ENCODE results near the gene PLCB2.

Gene PLCB2

DNA sequence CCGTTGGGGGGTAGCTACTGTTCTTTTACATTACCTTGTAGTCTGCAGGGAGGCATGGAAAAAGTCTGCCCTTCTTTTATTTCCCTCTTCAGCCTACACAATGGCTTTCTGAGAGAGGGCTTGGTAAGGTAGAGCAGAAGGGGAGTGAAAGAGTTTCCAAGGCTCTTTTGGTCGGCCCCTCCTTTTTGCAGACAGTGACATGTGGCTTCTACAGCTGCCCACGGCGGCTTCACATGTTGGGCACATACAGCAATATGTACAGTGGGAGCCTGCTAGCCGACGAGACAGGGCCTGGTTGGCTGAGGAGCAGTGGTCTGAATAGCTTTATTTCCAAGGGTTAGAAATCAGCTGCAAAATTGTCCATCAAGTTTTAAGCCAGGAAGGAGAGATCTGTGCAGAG is 19.7 kb upstream of the PLCB2 start:
- no peak for FAIRE-seq
- no peak for DNase-seq (ENCODE audit: extremely low spot score, insufficient read length, low read depth)

DNA sequence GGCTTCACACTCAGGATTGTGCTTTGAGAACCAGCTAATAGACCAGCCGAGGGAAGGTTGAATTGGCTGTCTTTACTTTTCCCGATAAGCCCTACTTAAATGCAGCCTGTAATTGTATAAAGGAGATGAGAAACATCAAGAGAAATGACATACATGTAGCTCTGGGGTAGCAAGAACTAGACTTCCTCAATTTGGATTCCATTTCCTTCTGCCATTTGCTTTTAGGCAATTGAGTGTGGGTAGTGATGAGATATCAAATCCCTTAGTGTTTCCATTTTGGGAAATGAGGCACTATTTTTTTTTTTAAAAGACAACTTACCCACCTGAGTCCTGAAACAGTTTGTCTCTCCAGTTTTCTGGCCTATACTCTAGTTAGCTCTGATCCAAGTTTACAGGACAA is 18.0 kb upstream of the PLCB2 start:
- DNase-seq (ENCODE audit: extremely low spot score, insufficient read length, low read depth) (no peak), FAIRE-seq (no peak)

DNA sequence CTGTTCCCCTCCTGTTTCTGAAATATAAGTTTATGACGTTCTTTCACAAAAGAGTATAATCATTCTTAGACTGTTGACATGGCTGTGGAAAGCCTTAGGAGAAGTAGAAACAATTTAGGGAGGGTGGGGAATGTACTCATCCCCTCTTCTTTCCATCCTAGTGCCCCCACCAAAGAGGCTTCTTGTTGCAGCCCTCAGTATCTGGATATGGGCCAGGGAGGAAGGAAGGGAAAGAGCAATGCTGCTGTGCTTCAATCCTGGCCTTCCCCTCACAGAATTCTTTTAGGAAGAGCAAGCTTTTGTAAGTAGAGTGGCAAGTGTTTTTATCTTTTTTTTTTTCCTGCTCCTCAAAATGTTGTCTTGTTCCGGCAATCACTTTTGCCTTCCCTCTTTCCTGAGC is 17.5 kb upstream of the PLCB2 start:
- no peak for DNase-seq (ENCODE audit: extremely low spot score, insufficient read length, low read depth)
- no peak for FAIRE-seq

DNA sequence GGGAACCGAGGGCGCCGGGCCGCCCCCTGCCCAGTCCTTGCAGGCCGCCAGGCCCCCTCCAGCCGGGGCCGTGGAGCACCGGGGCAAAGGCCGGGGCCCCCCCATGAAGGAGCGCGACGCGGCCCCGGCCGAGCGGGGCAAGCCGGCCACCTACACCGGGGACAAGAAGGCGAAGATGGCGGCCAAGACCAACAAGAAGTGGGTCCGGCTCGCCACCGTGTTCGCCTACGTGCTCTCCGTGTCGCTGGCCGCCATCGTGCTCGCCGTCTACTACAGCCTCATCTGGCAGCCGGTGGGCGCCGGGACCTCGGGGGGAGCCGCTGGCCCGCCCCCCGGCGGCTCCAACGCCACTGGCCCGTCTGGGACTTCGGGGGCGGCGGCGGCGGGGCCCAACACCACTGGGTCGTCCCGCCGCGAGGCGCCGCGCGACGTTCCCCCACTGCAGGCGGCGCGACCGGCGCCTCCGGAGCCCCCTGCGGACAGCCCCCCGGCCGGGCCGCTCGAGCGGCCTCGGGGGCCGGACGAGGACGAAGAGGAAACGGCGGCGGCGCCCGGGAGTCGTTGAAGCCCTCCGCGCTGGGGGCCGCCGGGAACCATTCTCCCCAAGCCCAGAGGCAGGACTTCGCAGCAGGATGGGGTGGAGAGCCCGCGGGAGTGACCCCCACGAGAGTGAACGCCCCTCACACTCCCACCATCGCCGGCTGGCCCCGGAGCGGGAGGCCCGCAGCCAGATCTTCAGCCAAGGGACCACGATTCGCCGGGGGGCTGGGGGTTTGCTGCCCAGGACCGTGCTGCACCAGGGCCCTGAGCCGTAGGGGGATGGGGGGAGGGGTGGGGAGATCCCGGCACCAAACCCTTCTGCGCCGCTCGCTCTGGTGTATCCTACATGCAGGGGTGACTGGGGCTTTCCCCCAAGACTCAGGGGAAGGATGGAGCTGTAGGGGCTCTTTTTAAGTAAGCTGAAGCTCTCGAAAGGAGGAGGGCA is 16.5 kb upstream of the PLCB2 start:
- FAIRE-seq = no peak

DNA sequence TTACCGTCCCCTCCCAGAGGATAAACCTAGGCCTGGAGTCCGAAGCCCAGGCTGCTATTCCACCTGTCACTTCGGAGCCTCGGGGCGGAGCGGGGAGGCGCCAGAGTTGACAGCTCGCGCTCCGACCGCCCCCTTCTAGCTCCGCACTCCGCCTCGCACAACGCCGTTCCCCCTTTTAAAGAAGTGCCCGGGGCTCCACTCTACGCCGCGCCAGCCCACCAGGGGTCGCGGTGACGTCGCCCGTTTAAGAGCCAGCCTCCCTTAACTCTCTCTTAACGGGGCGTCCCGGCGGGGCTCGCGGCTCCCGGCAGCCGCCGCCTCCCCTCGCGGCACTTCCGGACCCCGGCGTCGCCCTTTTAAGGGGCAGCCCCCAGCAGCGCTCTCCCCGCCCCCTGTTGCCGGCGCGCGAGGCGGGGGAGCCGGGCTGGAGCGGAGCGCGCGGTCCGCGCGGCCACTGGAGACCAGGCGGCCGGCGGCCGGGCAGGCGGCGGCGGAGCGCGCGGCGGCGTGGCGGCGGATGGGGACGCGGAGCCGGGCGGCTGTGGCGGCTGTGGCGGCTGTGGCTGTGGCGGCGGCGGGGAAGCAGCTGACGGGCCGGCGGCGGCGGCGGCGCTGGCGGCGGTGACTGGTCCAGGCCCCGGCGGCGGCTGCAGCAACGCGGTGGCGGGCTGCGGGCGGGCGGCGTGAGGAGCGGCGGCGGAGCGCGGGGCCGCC is 15.7 kb upstream of the PLCB2 start, which contains the start of gene INAFM2:
TSS of gene INAFM2 (plus strand) at position 454 of the 714 bp plus-strand sequence. CDS start 364 bp downstream, outside the sequence.
- peak; percentile 93 for DNase-seq (ENCODE audit: extremely low spot score, insufficient read length, low read depth)
- FAIRE-seq = peak; percentile 91

More for the DNA sequence above, 16.5 kb upstream of the PLCB2 start:
- no peak for DNase-seq (ENCODE audit: extremely low spot score, insufficient read length, low read depth)

DNA sequence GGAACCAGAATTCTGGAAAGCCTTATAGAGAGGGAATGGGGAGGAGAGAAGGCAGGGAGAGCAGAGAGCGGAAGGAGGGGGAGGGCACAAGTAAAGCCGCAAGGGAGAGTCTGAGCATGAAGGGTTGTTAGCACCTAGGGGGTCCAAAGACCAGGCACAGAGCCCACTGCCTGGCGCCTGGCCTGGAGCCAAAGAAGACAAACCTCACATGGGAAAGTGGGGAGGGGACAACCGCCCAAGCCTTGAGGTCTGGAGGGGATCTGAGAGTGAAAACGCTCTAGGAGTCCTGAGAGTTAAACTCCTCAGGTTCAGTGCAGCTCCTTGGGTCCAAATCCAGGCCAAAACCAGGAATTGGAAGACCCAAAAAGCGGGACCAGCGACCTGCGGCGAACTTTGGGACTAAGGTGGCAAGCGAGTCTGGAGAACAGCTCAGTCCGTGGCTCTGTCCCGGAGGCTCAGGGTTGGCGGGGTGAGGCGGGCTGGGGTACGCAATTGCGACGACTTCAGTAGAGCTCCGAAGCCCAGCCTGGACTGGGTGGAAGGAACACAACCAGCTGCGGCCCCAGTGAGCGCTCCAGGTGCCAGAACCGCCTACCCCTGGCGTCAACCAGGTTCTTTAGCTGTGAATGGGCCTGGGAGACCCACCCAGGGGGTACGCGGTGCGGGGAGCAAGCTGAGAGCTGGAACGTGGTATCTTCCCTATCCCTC is 14.9 kb upstream of the PLCB2 start:
- no peak for FAIRE-seq
- no peak for DNase-seq (ENCODE audit: extremely low spot score, insufficient read length, low read depth)

DNA sequence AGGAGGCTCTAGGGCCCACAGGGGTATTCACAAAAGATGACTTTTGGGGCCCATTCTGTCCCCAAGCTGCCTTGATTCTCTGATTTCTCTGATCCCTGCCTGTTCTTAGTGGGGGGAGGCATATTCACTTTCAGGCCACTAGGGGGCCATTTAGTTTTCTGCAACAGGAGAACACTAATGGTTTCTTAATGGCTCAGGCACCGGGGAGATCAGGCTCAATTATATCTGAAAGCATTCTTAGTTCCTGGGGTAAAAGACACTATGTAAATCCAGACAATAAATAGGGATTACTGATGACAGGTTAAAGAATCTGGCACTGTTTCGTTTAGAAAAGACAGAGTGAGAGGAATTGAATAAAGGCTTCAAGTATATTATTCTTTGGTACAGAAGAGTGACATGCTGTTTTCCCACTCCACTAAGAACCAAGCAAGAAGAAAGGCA is 13.2 kb upstream of the PLCB2 start:
- no peak for DNase-seq (ENCODE audit: extremely low spot score, insufficient read length, low read depth)

DNA sequence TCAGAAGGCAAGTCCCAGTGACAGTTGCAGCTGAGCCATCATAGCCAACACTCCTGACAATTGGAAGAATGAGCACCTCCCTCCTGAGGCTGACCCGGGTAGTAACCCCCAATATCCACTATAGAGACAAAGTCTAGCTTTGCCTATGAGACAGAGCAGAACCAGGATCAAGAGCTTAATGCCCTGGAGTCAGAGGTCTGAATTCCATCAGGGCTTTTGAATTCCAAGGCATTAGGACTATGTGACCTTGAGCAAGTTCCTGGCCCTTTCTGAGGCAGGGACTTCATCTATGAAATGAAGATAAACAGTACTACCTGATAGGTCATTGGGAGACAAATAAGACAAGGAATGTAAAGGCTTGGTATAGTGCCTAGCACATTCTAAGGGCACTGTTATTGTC is 12.7 kb upstream of the PLCB2 start:
- no peak for FAIRE-seq
- DNase-seq (ENCODE audit: extremely low spot score, insufficient read length, low read depth) = no peak

More for the DNA sequence above, 13.2 kb upstream of the PLCB2 start:
- peak; percentile 91 for FAIRE-seq

DNA sequence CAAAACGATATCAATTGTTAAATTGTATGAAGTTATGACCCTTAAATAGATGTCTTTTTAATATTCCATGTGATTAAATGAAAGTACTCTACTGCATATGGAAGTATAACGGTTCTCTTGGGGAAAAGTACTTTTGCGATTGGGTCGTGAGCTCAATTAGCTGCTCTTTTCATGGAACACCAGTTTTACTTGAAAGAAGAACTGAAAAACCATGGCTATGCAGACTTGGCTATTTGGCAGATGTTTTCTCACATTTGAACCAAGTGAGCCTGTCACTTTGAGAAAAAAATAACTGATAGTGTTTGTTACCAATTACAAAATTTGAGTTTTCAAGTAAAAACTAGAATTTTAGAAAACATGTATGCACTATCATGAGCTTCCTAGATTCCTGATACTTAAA is 9.8 kb upstream of the PLCB2 start:
- no peak for DNase-seq (ENCODE audit: extremely low spot score, insufficient read length, low read depth)

DNA sequence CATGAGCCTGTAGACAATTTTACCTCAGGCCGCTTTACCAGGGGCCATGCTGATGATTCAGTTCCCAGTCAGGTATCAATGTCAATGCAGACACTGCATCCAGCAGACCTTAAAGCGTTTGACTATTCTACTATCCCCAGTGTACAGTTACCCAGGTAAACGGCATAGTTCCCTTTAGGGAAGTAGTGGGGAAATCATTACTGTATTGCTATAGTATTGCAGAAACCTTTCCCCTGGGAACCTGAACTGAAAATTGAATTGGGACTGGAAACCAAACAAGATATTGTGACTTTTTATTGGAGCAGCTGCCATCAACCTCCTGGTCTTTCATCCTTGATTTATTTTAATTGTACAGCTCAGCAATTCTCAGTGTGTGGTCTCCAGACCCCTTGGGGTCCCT is 9.2 kb upstream of the PLCB2 start:
- no peak for DNase-seq (ENCODE audit: extremely low spot score, insufficient read length, low read depth)
- FAIRE-seq = no peak

More for the DNA sequence above, 9.8 kb upstream of the PLCB2 start:
- FAIRE-seq = no peak

DNA sequence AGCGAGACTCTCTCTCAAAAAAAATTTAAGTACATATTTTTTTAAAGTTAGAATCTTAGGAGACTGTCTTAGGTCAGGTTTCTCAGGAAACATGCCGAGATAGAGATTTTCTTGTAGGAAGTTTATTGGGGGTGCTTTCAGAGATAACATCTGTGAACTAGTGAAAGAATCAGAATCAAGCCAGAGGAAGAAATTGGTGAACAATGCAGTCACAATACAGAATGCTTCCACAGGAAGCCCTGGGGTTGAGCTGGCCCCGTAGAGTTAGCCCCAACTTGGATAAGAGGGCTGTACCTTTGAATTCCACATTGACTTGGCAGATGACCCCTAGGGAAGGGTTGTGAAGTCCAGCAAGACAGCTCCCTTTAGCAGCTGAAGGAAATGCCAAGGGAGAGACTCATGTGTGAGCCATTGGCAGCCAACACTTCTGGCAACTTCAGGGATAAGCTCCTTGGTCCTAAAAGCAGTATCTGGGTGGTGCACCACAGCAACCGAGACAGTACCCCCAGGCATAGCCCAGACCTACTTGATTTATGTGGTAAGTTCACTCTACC is 7.1 kb upstream of the PLCB2 start:
- DNase-seq (ENCODE audit: extremely low spot score, insufficient read length, low read depth) (no peak), FAIRE-seq (no peak)

DNA sequence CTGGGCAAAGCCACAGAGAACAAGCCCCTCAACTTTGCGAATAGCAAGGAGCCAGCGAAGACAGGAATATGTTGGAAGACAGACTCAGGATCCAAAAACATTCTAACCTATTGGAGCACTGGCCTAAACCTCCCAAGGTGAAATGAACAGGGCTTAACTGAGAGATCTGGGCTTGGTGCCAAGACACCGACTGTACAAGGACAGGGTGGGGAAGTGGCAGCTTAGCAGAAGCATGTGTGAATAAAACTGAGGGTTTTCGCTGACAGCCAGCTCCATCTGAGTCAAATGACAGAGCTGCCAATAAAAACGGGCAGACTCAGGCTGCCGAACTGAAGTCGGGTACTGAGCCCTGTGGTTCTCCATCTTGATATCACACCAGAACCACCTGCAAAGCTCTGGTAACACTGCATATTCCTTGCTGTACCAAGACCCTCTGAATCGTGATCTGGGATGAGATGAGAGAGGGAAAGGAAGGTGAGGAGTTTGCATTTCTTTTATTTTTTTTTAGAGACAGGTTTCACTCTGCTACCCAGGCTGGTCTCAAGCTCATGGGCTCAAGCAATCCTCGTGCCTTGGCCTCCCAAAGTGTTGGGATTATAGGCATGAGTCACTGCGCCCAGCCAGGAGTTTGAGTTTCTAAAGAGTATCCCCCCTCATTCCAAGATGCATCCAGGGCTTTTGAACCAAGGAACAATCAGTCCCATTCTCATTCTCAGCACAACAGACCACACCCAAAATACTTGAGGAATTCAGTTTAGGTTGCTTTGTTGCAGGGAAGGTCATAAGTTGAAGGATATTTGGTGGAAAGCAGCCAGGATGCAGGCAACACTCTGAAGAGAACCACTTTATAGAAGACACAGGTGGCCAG is 6.0 kb upstream of the PLCB2 start:
- no peak for DNase-seq (ENCODE audit: extremely low spot score, insufficient read length, low read depth)
- FAIRE-seq = no peak

DNA sequence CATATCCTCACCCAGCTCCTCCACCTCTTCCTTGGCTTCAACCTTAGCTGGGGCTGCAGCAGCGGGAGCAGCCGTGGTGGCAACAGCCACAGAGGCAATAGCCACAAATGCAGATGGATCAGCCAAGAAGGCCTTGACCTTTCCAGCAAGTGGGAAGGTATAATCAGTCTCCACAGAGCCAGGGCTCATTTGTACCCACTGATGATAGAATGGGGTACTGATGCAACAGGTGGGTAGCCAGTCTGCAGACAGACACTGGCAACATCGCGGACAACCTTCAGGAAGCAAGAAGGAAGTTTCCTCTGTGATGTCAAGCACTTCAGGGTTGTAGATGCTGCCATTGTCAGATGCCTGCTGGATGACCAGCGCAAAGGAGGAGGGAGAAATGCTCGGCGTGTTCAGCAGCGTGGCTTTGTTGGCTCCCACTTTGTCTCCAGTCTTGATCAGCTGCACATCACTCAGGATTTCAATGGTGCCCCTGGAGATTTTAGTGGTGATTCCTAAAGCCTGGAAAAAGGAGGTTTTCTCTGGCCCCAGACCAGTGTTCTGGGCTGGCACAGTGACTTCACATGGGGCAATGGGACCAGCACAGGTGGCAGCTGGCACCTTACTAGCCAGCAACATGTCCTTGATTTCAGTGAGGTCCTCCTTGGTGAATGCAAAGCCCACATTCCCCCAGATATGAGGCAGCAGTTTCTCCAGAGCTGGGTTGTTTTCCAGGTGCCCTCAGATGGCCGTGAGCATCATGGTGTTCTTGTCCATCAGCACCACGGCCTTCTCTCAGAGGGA is 4.8 kb upstream of the PLCB2 start:
- no peak for FAIRE-seq
- DNase-seq (ENCODE audit: extremely low spot score, insufficient read length, low read depth) = no peak

DNA sequence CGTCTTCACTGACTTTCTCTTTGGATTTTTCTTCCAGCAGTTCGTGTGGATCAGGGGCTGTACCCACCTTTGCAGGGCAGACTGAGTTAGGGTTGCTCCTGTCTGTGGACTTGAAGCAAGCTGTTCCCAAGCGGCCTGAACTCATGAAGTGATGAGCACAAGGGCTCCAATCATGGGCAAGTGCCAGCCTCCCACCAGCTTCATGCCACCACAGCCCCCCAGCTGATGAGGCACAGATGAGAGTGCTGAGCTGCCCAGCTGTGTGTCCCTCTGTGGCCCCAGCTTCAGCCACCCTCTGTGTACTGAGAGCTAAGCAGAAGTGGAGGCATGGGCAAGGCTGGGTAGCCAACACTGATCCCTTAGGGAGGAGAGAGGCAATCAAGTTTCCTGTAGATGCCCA is 3.3 kb upstream of the PLCB2 start:
- FAIRE-seq (no peak), DNase-seq (ENCODE audit: extremely low spot score, insufficient read length, low read depth) (no peak)

DNA sequence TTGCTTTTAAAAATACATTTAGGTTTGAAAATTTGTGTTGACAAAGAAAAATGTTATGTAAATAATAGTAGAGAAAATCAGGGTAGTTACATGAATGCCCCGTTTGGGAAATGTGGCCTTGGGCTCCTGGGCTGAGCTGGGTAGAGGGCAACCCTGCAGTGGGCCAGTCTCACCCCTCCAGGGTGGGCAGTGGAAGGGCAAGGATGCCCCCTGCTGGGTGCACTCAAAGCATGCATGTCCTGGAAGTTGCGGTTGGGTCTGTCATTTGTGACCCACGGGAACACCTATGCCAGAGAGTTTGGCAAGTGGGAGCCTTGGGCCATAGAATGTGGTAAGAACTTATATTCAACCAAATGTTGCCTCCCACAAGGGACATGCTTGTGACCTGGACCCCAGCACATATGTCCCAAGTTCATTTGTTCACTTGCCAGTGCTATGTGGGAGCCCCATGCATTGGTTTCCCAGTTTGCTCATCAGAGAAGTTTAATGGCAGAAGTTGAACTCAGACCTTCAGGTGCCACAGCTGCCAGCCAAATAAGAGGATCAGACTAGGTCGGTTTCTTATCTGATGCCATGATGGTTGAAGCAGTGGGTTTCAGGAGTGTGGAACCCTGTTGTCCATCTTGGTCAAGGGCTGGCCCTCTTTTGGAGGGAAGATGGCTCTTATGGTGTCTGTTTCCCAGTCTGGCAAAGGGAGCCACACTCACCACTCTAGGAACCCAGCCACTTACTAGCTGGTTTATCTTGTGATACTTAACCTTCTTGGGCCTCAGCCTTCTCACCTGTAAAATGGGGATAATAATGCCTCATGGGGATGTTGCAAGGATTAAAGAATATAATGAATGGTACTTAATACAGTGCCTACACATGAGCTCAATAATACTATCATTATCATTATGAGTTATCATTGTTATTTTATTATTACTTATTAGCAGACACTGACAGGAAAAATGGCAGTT is 2.5 kb upstream of the PLCB2 start:
- FAIRE-seq = no peak

DNA sequence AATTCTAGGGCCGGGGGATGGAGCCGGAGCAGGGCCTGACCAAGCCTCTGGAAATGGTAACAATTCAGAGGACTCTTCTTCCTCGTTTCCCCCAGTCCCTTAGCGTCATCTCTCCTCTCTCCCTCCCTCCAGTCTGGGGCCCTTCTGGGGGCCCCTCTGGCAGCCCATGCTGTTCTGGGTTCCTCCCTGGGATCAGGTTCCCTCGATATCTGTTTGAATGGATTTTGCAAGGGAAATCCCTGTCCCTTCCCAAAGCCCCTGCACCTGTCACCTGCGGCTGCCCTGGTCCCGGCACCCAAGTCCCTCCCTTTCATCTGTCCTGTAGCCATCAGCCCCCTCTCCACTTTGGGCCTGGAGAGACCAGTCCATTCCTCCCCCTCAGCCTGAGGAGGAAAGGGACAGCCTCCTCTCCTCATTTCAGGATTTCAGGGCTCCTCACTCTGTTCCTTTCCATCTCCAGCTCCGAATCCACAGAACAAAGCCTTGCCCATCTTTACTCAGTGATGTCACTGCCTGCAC is 1.7 kb upstream of the PLCB2 start:
- DNase-seq (ENCODE audit: extremely low spot score, insufficient read length, low read depth) (no peak), FAIRE-seq (no peak)

More for the DNA sequence above, 2.5 kb upstream of the PLCB2 start:
- DNase-seq (ENCODE audit: extremely low spot score, insufficient read length, low read depth) = no peak

DNA sequence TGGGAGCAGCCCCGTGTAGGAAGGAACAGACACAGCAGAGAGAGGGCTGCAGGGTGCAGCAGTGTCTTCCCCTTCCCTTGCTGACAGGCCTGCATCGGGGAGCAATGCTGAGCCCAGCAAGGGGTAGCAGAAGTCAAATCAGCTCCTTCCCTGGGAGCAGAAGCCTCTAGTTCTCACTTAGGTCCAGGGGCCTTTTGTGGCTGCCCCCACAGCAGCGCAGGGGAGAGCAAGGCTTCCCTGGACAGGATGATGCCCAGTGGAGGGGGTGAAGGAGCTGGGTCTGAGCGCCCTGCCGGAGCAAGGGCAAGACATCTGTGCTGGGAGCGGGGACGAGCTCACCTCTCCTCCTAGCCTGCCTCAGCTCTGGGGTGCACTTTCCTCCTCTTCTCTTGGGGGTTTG is 827 bp downstream of the PLCB2 start:
- peak; percentile 15 for FAIRE-seq
- no peak for DNase-seq (ENCODE audit: extremely low spot score, insufficient read length, low read depth)
